ENCODE measurements around the gene KRTAP2-4.
"Not testable (repeated sequence)": the region's sequence is repeated elsewhere in the genome, so short reads cannot be mapped to it uniquely, and the experiment has no call there.

The KRTAP2-4 gene

DNA sequence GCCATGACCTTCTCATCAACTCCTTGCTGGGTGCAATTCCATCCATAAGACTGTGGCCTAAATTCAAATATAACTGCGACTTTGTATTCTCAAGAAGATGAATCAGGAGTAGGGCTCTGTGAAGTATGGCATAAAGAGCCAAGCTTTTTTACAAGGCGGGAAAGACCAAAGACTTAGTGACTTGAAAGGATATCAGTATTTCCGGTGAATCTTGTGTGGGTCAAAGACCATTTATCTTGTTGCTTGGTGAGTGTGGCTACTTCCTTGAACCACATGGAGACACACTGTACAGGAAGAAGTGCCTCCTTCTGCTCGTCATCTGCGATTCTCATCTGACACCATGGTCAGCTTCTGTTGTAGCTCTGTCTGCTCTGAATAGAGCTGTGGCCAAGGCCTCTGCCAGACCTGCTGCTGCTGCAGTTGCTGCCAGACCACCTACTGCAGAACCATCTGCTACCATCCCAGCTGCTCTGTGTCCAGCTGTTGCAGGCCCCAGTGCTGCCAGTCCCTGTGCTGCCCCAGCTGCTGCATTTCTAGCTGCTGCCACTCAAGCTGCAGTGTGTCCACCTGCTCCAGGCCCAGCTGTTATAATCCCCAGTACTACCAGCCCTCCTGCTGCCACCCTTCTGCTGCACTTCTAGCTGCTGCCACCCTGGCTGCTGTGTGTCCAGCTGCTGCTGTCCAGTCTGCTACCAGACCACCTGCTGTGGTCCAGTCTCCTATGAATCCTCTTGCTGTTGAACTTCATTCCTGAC, 6.1 kb upstream of the KRTAP2-4 start:
- no peak for DNase-seq (ENCODE audit: low spot score)

DNA sequence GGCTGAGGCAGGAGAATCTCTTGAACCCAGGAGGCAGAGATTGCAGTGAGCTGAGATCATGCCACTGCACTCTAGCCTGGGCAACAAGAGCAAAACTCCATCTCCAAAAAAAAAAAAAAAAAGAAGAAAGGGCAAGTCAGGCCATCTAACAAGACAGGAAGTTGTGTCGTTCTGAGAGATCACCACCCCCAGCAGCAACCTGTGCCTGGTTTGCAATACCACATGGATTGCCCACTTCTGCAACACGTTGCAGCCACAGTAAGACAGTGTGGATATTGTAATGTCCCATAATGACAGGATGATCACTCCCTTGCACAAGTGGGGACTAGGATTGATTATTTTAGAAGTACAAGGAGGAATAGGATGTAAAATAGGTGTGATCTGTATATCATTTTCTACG, 3.4 kb upstream of the KRTAP2-4 start:
- DNase-seq (ENCODE audit: low spot score): no peak

DNA sequence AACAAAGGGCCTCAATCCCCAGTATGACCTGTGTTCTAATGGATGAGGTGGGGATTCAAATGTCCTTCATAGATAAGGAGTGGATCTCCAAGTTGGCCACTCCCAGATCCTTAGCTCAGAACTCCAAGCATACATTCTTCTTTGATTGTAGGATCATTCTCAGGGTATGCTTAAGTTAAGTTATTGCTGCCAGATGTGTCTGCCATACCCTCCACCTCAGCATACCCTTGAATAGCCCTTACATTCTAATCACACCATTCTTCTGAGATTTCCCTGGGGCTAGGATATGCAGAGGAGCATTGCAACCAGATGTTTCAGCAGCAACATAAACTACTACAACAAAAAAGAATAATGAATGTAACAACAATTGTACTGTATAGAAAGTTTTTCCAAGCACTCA, 1.6 kb upstream of the KRTAP2-4 start:
- no peak for DNase-seq (ENCODE audit: low spot score)

DNA sequence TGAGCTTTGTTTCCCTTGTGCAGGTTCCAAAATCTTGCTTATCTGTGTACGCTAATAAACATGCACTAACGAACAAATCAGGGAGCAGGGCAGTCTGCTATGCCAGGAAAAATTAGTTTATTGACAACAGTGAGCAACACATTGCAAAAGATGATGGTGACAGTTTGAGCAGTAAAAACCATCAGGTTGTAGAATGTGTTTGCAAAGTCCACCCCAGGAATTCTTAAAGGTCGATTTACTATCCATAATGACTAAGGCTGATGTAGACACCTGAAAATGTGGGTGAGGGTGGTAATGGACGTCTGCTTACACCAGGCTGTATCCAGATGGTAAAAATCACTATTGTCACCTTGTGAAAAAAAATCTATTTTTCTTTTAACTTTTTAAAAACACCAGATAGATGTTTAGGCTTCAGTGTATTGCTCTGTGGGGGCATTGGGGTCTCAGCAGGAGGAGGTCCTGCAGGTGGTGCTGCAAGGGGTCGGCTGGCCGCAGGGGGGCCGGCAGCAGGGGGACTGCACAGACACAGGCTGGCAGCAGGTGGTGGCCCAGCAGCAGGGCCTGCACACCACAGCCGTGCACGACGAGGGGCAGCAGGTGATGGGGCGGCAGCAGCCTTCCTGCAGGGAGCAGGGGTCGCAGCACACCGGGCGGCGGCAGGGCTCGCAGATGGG, 526 bp downstream of the KRTAP2-4 start:
- not testable (repeated sequence) for DNase-seq (ENCODE audit: low spot score)

DNA sequence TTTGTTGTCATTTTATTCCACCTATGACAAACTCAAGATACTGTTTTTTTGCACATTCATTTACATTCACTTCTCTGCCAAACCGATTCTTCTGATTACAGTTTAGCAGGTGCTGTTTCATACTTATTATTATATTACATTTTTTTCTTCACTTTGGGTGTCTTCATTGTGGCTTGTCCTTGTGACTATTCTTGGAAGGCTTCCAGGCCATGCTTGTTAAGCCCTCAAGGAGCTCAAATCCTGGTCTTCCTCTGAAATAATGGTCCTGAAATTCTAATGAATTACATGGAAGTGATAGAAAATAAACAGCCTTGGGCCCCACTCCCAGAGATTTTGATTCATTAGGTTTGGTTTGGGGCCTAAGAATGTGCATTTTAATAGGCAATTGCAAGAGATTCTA, 1.4 kb downstream of the KRTAP2-4 start:
- no peak for DNase-seq (ENCODE audit: low spot score)

DNA sequence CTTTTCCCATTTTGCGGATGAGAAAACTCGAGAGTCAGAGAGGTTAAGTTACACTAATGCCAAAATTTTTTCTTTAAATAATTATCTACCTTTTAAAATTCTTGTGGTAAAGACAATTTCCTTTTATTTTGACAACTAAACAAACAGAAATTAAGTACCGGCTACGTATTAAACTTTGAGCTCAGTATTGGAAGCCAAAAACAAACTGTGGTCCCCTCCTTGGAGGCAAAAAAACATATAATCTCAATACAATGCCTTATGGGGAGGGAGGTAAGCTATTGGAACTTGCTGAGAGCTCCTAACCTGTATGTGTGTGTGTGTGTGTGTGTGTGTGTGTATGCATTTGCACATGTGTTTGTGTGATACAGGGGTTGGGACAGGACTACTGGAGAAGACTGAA, 2.2 kb downstream of the KRTAP2-4 start:
- no peak for DNase-seq (ENCODE audit: low spot score)

DNA sequence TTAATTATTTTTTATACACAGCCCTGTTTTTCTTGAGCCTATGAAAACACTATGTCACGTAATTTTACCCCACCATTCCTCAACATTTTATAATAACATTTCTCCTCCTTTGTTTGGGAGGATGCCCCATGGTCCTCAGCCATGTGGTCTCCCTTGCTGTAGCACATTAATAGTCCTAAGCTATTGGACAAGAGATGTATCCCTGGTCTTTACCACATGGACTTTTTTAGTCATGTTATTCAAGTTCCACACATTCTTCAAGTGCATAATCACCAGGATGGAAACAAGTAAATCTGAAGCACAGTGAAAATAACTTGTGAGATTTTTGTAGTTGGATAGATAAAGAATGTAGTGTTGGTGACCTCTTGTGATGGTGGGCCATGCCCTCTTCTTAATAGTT, 3.7 kb downstream of the KRTAP2-4 start:
- no peak for DNase-seq (ENCODE audit: low spot score)

DNA sequence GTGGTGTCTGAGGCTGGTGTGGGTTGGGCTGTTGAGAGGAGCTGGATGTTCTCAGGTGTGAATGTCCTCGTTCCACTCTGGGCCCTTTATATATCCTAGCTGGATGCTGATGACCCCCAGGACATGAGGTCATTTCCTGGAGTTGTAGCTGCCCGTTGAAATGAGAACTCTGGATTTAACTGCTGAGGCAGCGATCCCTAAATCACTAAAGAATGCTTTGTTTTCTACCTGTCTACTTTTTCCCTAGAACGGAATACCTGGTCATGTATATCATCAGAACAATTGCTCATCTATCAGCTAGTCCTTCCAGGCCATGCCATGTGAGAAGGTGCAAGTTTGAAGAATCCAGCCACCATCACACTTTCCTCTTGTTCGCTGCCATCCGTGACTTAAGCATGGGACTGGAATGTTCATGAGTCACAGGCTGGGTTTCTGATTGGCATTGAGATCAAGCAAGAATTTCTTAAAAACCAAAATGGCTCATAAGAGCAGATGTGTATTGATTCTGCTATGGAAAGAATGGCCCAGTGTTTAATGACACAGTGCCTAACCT, 5.6 kb downstream of the KRTAP2-4 start, which contains the start of gene KRTAP2-3:
TSS of gene KRTAP2-3 (minus strand) at position 63 of the 553 bp plus-strand sequence. CDS start 64 bp downstream, outside the sequence.
- no peak for DNase-seq (ENCODE audit: low spot score)

DNA sequence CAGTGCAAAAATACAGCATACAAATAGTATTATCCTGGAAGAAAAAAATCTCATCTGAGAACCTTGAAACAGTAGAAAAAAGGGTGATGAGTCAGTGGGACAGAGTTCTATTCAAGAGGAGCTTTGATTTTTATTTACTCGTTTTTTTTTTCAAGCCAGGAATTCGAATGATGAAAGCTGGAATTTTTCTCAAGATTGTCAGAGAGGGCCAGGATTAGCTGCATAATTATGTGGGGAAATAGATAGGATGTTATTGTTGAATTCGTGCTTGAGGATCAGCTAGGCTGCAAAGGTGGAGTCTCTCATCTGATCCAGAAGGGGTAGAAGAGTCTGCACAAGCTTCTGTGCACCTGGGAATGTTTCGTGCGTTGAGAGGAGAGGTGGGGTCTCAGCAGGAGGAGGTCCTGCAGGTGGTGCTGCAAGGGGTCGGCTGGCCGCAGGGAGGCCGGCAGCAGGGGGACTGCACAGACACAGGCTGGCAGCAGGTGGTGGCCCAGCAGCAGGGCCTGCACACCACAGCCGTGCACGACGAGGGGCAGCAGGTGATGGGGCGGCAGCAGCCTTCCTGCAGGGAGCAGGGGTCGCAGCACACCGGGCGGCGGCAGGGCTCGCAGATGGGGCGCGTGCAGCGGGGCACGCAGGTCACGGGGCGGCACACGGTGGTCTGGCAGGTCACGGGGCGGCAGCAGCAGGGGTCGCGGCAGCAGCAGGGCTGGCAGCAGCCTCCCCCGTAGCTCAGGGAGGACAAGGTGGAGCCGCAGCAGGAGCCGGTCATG, 6.2 kb downstream of the KRTAP2-4 start:
- DNase-seq (ENCODE audit: low spot score): not testable (repeated sequence)

DNA sequence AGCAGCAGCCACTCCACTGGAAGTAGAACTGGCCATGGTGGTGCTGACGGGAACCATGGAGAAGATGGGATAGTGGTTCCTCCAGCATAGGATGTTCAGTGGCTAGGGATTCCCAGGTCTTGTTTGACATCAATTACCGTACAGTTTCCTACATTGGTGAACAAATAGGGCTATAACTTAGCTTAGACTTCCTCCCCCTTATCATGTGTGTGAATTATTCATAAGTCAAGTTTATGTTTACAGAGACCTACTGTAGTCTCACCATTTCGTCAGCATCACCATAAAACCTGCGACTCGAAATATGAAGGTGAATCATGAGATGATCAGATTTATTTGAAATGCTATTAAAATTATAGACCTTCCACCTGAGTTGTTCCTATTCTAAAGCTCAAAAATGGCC, 6.9 kb downstream of the KRTAP2-4 start:
- DNase-seq (ENCODE audit: low spot score): no peak

DNA sequence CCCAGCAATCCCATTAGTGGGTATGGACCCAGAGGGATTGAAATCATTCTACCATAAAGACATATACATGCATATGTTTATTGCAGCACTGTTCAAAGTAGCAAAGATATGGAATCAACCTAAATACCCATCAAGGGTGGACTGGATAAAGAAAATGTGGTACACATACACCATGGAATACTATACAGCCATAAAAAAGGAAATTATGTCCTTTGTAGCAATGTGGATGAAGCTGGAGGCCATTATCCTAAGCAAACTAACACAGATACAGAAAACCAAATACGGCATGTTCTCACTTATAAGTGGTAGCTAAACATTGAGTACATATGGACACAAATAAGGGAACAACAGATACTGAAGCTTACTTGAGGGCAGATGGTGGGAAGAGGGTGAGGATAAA, 8.1 kb downstream of the KRTAP2-4 start:
- no peak for DNase-seq (ENCODE audit: low spot score)

DNA sequence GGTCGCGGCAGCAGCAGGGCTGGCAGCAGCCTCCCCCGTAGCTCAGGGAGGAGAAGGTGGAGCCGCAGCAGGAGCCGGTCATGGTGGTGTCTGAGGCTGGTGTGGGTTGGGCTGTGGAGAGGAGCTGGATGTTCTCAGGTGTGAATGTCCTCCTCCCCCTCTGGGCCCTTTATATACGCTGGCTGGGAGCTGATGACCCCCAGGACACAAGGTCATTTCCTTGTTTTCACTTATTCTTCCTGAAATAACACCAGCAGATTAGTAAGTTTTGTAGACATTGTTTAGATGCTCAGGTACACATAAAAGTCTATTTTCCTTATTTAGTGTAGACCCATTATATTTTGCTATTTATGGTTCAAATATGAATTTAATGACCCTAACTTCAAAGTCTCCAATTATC, 10.5 kb downstream of the KRTAP2-4 start, which contains the start of gene KRTAP2-2:
TSS of gene KRTAP2-2 (minus strand) at position 101 of the 400 bp plus-strand sequence. CDS start at position 82, 19 bp downstream.
- not testable (repeated sequence) for DNase-seq (ENCODE audit: low spot score)

DNA sequence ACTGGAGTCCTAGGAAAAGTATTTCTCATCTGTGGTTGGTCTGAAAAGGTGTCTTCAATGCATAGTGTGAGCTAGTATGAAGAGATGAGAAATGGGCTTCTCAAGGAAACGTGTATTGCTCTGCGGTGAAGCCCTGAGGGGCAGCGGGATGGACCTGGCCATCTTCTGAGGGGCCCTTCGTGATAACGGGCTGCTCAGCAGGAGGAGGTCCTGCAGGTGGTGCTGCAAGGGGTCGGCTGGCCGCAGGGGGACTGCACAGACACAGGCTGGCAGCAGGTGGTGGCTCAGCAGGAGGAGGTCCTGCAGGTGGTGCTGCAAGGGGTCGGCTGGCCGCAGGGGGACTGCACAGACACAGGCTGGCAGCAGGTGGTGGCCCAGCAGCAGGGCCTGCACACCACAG, 11.1 kb downstream of the KRTAP2-4 start:
- DNase-seq (ENCODE audit: low spot score): not testable (repeated sequence)

DNA sequence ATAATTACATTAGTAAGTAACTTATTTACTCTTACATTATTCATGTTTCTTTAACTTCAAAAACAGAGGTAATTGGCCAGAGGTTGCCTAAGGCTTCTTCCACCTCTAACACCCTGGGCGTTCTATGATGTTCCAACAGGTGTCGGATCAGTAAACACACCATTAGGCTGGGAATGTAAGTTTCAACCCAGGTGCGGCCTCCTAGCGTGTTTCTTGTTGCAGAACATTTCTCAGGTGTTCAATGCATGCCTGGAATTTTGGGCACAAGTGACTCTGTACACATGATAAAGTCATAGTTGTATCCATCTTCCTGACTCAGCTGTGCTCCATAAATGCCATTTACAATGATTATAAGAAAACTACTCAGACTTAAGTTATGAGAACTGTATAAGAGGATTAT, 11.7 kb downstream of the KRTAP2-4 start:
- DNase-seq (ENCODE audit: low spot score): no peak

DNA sequence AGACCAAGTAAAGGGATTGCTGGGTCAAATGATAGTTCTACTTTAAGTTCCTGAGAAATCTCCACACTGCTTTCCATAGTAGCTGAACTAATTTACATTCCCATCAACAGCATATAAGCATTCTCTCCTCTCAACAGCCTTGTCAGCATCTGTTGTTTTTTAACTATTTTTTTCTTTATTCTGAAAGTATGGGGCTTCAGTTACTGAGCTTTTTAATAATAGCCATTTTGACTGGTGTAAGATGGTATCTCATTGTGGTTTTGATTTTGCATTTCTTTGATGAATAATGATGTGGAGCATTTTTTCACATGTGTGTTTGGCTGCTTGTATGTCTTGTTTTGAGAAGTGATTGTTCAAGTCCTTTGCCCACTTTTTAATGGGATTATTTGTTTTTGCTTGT, 13.1 kb downstream of the KRTAP2-4 start:
- DNase-seq (ENCODE audit: low spot score): no peak

DNA sequence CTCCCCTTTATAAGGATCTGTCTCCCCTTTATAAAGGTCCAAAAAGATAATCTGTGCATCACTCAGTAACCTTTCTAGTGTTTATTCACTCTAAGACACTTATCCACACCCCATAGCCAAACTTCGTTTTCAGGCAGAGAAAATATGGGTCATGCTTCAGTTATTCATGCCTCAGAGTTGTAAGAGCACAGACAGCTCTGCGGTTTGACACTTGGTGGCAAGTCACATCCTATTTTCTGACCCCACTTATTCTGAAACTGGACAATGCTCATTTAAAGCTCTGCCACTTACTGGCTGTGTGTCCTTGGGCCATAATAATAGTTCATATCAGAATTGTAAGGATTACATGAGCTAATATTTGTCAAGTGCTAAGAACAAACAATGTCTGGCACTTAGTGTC, 16.6 kb downstream of the KRTAP2-4 start:
- DNase-seq (ENCODE audit: low spot score): no peak

DNA sequence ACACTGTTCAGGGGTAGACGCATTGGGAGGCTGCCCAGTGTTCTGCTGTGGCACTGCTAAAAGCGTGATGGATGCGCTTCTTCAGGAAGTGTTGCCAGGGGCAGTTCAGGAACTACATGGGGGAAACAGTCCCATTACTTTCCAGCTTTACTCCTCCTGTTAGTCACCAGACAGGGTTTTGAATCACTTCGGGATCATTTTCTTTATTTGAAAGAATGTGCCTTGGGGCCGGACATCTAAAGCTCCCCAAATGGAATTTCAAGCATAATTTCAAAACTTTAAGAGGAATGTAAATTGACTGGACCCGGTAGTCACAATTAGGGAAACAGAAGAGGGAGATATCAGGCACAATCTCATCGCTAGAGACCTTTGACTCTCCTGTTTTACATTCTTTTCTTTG, 17.2 kb downstream of the KRTAP2-4 start:
- DNase-seq (ENCODE audit: low spot score): no peak

DNA sequence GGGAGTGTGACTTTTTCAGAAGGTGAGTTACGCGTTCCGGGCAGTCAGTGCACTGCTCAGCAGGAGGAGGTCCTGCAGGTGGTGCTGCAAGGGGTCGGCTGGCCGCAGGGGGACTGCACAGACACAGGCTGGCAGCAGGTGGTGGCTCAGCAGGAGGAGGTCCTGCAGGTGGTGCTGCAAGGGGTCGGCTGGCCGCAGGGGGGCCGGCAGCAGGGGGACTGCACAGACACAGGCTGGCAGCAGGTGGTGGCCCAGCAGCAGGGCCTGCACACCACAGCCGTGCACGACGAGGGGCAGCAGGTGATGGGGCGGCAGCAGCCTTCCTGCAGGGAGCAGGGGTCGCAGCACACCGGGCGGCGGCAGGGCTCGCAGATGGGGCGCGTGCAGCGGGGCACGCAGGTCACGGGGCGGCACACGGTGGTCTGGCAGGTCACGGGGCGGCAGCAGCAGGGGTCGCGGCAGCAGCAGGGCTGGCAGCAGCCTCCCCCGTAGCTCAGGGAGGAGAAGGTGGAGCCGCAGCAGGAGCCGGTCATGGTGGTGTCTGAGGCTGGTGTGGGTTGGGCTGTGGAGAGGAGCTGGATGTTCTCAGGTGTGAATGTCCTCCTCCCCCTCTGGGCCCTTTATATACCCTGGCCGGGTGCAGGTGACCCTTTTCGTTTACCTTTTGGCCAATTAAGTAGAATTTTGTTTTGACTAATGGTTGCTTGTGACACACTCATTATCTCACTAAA, 18.8 kb downstream of the KRTAP2-4 start, which contains the start of gene KRTAP2-1:
TSS of gene KRTAP2-1 (minus strand) at position 582 of the 731 bp plus-strand sequence. CDS start at position 533, 49 bp downstream.
- DNase-seq (ENCODE audit: low spot score): not testable (repeated sequence)

DNA sequence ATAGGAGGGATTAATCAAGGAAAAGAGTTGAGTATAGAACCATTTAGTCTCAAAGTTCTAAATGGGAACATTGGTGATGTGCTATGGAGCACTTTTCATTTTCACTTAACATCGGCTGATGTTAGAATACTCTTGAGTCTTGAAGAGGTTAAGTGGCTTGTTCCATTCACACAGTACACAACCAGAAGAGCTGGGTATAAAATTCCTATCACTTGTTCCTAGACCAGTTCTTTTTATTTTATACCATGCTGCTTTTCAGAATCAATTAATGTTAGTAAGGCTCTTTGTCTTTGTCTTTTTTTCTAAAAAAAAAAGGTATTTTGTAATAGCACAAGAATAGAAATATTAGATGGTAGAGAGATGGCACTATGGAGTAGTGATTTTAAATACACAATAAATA, 22.7 kb downstream of the KRTAP2-4 start:
- no peak for DNase-seq (ENCODE audit: low spot score)

DNA sequence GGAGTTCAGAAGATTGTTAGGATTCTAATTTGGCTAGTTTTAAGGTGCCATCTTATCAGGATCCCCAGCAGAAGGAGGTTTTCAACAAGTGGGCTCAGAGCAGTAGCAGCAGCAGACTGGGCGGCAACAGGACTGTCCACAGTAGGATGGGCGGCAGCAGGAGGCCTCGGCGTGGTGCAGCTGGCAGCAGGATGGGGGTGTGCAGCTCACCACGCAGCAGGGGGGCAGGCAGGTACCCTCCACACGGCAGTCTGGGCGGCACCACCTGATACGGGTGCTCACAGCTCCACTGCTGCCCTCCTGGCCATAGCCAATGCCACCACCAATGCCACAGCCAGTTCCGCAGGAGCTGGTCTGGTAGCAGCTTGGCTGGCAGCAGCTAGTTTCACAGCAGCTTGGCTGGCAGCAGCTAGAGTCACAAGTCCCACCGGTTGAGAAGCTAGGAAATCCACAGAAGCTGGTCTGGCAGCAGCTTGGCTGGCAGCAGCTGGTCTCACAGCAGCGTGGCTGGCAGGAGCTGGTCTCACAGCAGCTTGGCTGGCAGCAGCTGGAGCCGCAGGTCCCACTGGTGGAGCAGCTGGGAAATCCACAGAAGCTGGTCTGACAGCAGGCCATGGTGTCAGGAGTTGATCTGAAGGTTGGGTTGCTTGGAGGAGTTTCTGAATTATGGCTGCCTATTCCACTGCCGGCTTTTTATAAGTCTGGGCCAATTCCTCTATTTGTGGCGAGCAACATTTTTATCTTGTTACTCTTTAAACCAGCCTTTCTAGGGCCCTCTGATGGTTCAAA, 24.7 kb downstream of the KRTAP2-4 start, which contains the start of gene KRTAP1-1:
TSS of gene KRTAP1-1 (minus strand) at position 668 of the 789 bp plus-strand sequence. CDS start at position 615, 53 bp downstream.
- not testable (repeated sequence) for DNase-seq (ENCODE audit: low spot score)

All from D341Med (cell line).